ENCODE measurements around the gene PLPPR4.

- TF ChIP-seq CTCF (conservative IDR thresholded peaks at IDR 0.05; ENCODE audit: low read depth, low read length): no peak
- TF ChIP-seq EZH2 (IDR thresholded peaks at IDR 0.05; ENCODE audit: borderline replicate concordance, low read depth, low read length, poor library complexity, severe bottlenecking): no peak
Measured at GRCh38 chr1:99216956-99217355, 47.3 kb upstream of the PLPPR4 start.
